GM15510 (cell line): ENCODE measurements around the gene MYCBP2.

Experiments
- POLR2A ChIP-seq: IDR thresholded peaks from 3 replicates; pipeline ENCODE4 v1.6.1; 2011; ENCODE audit warnings: borderline replicate concordance; ENCODE audit not compliant: insufficient read length; ENCODE audit errors: extremely low read depth

Gene MYCBP2

DNA sequence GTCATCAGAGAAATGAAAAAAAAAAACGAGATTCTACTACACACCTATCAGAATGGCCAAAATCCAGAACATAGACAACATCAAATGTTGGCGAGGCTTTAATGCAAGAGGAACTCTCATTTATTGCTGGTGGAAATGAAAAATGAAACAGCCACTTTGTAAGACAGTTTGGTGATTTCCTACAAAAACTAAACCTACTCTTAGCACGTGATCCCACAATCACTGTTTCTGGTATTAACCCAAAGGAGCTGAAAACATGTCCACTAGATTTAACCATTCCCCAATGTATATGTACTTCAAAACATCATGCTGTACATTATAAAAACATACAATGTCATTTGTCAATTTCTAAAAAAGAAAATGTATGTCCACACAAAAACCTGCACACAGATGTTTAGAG, 13.0 kb downstream of the MYCBP2 start:
- no peak for TF ChIP-seq POLR2A

DNA sequence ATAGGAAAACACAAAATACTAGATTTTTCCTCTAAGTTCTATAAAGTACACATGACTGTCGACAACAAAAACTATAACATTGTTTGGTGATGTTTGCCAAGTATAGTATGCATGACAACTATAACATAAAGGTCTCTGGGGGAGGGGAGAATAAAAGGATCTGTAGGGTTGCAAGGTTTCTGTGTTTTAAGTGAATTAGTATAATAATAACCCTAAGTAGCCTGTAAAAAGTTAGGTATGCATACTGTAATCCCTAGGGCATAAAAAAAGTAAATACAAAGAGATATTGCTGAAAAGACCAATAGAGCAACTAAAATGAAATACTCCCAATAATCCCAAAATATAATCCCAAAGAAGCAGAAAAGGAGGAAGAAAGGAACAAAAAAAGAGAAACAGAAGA, 14.6 kb downstream of the MYCBP2 start:
- no peak for TF ChIP-seq POLR2A

DNA sequence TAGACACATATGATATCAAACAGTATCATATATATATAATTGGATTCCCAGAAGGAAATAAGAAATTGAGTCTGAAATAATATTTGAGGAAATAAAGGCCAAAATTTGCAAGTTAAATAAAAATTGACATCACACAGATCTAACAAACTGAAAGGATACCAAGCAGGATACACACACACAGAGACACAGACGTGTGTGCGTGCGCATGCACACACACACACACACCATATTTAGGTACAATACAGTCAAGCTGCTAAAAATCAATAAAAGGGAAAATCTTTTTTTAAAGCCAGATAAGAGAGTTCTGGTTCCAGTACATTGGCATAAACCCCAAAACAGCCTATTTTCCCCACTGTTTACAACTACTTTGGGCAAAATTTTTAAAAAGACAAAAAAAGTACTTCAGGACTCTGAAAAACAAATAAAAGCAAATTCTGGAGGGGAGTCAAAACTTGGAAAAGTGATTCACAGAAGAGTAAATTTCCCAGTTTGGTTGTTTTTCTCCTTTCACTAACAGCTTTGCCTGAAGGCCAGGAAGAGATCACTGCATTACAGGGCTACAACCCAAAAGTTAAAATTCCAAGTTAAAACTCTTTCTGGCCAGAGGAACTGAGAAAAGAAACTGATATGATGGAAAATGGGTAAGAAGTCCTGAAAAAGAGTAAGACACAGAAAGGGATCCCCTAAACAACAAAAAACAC, 16.2 kb downstream of the MYCBP2 start:
- no peak for TF ChIP-seq POLR2A

DNA sequence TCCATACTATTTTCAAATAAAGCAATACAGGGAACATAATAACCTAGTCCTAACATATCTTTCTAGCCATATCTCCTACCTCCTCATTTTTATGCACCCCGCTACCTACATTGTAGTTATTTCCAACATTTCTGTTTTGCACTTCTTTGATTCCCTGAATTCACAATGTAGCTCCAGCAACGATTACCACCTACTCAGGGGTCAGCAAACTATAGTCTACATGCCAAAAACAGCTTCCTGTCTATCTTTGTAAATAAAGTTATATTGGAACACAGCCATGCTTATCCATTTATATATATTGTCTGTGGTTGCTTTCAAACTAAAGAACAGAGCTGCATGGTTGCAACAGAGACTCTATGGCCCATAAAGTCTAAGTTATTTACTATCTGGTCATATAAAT, 16.7 kb downstream of the MYCBP2 start:
- TF ChIP-seq POLR2A, result no peak

DNA sequence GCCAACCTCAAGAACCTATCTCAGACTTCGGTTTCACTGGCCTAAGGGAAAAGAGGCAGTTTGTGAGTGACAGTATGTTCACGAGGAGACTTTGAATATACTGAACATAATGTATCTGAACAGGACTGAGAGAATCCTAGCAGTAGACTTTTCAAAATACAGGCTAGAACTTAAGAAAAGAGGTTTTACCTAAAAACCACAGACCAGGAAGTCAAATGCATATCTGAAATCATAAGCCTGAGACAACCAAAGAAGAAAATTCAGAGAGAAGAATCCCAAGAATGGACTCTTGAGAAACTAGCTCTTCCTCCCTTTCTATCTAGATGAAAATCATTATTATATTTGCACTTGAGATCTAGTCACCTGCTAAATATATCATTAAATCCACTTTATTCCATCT, 17.6 kb downstream of the MYCBP2 start:
- no peak for TF ChIP-seq POLR2A

DNA sequence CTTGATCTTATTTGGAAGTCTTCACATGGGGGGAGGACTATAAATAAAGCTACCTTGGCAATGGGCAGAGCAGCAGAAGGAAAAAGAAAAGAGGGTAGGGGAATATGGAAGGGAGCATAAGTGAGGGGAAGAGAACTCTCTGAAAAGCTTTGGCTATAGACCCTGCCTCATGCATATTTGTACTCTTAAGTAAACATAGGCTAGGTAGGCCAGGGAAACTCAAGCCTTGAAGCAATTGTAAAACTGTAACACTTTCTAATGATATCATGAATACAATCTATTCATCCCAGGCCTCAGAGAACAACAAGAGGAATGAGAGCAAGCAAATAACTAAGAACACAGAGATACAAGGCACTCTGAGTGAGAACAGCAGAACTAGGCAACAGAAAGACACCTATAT, 20.4 kb downstream of the MYCBP2 start:
- TF ChIP-seq POLR2A, result no peak

DNA sequence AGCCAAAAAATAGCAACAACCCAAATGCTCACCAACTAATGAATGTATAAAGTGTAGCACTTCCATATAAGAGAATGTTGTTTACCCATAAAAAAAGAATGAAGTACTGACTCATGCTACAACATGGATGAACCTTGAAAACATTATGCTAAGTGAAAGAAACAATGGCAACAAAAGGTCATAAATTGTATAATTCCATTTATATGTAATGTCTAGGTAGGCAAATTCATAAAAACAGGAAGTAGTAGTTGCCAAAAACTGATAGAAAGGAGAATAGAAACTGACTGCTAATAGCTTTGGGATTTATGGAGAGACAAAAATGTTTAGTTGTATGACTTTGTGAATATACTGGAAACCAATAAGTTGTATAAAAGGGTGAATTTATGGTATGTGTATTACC, 21.6 kb downstream of the MYCBP2 start:
- TF ChIP-seq POLR2A, result no peak

DNA sequence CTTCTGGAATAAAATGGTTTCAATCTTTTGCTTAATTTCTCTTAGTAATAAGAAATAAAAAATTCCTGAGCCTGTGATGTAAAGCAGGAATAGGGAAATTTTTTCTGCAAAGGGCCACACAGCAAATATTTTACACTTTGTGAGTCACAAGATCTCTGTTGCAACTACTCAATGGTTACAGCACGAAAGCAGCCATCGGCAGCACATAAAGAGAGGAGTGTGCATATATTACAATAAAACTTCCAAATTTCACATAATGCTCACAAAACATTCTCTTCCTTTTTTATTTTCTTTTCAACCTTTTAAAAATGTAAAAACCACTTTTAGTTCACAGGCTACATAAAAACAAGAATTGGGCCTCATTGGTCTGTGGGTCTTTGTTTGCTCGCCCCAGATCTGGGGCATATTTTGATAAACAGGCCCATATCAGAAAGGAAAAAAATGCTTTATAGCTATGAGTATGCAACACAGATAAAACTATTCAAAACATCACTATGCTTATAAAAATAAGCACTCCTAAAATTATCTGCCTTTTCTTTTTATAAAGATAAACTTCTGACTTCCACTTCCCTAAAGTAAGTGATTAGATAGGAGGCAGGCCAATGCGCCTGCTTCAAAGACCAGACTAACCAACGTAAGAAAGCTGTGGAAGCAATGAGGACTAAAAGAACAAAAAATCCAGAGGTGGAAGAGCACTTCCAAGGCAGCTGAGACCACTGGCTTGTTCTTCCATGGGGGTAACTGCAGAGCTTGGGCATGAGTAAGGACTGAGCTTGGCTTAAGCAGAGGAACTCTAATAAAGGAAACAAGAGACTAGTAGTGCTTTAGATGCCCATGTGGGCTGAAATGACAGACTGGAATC, 26.5 kb downstream of the MYCBP2 start:
- TF ChIP-seq POLR2A, result no peak

DNA sequence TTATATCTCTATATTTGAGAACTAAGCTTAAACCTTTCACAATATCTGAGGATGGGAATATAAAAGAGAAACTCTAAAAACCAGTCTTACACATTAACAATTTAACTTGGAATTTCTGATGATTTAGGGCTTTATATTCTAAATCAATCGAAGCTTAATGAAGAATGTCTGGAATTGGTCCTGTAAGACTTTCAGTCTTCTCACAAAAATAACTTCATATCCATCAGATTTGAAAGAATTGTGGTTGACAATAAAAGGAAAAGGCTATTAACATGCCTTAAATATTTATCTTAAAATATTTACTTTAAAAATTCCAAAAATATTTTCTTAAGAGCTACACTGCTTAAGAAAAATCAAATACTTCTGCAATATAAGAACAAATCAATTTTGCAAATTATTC, 27.3 kb downstream of the MYCBP2 start:
- no peak for TF ChIP-seq POLR2A

DNA sequence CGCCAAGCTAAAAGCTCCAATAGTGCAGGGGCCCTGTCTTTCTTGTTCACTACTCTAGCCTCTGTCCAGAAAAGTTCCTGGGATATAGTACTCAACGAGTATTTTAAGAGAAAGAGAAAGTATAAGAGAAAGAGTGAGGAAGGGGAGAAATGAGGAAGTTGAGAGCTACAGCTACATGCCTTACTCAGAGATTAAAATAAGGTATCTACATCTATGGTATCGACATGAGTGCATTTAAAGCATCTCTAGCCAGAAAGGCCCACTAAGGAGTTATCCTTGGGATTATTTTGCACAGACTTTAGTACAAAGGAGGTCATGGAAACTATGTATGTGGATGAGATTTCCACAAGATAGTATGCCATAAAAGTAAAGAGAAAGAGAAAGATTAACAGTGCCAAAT, 28.5 kb downstream of the MYCBP2 start:
- TF ChIP-seq POLR2A, result no peak

DNA sequence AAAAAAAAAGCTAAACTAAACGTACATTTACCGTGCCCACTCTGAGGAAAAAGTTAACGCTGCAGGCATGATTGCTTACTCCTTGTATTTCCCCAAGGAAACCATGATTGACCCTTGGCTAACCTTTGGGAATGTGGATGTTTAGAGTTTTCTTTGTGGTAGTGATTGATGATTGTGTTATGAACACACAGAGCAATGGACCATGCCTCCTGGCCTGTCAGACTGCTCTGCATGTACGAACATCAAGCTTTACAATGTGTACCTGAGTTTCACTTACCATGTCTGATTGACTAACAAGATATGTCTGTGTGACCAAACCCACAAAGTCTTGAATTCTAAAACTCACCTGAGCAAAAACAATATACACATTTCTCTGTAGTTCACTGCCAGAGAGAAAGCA, 35.1 kb downstream of the MYCBP2 start:
- no peak for TF ChIP-seq POLR2A

DNA sequence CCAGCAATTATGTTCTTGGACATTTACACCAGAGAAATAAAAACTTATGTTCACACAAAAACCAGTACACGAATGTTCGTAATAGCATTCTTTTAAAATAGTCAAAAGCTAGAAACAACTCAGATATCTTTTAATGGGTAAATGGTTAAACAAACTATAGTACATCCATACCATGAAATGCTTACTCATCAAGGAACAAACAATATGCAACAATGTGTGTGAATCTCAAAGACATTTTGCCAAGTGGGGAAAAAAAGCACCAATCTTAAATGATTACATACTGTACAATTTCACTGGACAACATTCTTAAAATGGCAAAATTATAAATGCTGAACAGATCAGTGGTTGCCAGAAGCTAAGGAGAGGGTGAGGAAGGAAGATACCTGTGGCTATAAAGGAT, 36.6 kb downstream of the MYCBP2 start:
- TF ChIP-seq POLR2A, result no peak

DNA sequence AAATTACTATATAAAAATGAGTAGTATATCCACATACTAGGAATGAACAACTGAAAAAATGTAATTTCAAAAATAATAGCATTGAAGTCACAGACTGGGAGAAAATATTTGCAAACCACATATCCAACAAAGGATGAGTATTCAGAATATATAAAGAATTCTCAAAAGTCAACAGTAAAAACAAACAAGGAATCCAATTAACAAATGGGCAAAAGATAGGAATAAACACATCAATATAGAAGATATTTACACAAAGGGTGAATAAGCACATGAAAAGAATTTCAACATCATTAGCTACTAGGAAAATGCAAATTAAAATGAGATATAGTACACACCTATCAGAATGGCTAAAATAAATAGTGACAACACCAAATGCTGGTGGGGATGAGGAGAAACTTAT, 37.0 kb downstream of the MYCBP2 start:
- TF ChIP-seq POLR2A, result no peak

DNA sequence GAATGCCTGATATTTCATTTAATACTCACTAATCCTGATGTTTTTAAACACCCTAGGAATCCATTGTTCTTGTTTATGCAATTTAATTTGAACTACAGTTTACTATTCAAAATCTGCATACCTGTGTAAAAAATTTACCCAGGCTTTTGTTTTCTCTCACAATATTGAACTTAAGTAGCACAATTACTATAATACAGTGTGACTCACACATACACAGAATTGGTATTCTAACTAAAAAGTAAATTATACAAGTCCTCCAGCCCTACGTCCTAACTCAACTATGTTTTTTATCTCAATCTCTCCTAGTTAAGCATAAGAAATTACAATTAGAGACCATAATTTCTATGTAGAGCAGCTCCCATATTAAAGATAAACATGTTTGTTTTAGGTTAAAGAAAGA, 41.8 kb downstream of the MYCBP2 start:
- no peak for TF ChIP-seq POLR2A

DNA sequence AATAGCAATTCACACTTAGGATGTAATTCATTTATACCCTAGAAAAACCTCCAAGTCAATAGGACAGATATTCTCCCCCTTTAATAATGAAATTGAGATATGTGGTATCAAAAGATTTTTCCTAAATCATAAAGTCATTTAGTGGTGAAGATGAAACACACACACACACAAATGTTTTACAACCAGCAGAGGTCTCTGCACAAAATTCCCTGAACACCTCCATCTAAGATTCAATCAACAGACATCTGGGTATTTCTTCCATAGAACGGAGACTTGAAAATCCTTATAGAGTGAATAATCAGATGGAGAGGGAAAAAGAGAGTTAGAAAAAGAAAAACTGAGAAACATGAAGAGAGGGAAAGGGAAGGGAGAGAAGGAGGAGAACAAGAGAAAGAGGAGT, 52.8 kb downstream of the MYCBP2 start:
- no peak for TF ChIP-seq POLR2A

DNA sequence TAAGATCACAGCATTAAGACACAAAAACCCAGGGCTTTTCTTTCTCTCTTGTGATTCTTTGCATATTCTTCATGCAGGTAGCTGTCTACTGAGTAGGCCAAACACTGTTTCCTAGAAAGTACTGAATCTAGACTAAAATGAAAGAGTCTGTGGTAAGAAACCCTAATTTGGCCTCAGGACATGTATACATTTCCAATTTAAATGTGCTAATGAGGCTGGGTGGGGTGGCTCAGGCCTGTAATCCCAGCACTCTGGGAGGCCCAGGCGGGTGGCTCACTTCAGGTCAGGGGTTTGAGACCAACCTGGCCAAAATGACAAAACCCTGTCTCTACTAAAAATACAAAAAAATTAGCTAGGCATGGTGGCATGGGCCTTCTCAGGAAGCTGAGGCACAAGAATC, 57.8 kb downstream of the MYCBP2 start:
- TF ChIP-seq POLR2A, result no peak
